HG03565 (cell line): ENCODE data around the gene CCL27.

Source experiments
- ATAC-seq: cut with Tn5 transposase; IDR thresholded peaks from one replicate; pipeline ENCODE4 v1.9.1; 2021; ENCODE audit warnings: mild to moderate bottlenecking, moderate library complexity; ENCODE audit not compliant: unreplicated experiment

CCL27 gene

DNA sequence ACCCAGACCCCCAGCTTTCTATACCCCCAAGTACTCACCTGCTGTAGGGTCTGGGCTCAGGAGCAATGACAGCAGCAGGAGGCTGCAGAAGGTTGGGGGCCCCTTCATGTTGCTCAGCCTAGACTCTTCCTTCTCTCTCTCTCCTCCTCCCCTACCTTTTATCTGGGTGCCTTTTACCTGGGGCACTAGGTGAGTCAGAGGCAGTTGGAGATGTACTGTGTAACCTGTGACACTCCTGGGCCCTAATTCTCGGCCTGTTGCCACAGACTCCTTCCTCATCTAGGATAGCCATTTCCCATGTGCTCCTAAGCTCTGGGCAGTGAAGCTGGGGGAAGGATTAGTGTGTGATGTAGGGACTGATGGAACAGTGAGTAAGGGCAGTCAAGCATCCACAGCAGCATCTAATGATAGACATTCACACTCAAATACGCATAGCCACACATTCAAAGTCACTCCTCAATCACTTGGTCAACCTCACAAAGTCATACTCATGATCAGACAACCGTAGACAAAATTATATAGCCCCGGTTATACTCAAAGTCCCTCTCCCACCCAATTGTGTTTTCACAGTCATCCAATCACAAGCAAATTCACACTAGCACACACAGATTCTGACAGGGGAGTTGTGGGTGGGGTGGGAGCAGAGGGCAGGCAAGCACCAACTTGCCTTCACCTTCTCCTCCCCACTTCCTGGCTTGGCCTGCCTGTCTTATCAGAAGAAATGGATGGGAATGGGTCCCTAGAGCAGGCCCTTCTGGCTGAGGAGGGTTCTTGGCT lies at the start of gene CCL27:
Gene CCL27, minus strand, starts transcription at position 132 of the 777 bp plus-strand sequence. Its CDS starts 24 bp downstream, at position 108.
- no peak for ATAC-seq

DNA sequence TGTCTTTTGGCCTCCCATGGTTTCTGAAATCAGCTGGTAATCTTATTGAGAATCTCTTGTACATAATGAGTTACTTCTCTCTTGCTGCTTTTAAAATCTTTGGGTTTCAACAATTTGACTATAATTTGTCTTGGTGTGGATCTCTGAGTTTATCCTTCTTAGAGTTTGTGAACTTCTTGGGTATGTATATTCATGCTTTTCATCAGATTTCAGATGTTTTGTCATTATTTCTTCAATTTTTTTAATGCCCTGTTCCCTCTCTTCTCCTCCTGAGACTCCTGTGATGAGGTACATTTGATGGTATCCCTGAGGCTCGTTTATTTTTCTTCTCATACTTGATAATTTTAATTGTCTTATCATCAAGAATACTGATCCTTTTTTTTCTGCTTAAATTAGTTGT lies 49.7 kb upstream of the CCL27 start:
- ATAC-seq = no peak

- no peak for ATAC-seq
Observed at GRCh38 chr9:34710023-34710422, 47.6 kb upstream of the CCL27 start, which contains the start of gene CCL21. TSS of gene CCL21 (minus strand) at chr9:34710136. CDS start at chr9:34710066, 70 bp downstream.

GRCh38 chr9:34709196-34709978 lies 46.9 kb upstream of the CCL27 start:
- no peak for ATAC-seq

DNA sequence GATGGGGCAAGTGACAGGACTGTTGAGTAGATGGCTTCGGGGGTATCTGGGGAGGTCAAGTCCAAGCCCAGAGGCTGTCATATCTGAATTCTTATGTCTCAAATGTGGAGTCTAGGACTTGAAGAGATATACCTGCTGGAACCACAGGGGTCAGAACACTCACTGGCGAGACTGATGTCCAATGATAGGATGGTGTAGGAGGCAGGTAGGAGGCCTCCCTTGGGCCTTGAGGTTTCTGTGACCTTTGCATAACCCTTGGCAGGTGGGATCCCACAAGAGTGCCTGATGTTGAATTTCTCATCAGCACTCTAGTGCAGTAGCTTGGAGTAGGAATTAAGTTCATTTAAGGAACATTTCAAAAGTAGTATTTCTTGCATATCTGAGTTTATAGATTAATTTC lies 44.7 kb upstream of the CCL27 start:
- no peak for ATAC-seq

DNA sequence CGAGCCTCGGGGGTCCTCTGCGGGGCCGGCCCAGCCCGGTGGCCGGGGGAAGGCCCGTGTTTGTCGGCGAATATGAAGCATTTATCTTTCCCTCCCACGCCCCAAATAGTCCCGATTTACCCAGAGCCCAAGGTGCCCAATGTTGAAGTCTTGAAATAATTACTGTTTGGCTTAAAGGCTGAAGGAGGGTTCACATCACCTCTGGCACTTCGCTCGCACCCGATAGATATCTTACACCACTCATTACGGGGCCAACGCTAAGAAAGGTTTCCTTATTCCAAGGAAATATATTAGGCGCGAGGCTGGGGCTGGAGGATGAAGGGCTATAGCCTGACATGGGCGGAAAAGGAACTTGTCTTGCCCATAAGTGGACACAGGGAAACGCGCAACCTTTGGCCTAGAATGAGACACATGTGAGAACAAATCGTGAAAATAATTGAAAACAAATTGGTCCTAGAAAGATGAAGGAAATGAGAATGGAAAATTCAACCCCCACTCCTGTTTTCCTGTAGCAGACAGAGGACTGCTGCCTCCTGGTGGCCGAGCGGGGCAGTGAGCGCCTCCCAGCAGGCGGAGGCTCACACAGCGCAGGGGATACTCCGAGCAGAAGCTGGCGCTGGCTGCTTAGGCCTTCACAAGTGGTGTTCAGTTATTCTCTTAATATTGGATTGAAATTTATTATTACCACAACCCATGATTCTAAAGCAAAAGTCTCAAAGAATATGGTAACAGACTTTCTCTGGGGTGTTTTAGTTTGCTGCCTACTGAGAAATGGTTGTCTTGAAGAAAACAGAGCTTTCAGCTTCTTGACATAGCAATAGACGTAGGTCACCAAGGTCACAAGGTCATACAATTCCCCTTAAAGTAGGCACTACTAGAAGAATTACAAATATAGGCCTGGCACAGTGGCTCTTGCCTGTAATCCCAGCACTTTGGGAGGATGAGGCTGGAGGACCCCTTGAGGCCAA lies 39.6 kb upstream of the CCL27 start:
- peak; percentile 65 for ATAC-seq

GRCh38 chr9:34701023-34701768 lies 38.7 kb upstream of the CCL27 start:
- no peak for ATAC-seq

DNA sequence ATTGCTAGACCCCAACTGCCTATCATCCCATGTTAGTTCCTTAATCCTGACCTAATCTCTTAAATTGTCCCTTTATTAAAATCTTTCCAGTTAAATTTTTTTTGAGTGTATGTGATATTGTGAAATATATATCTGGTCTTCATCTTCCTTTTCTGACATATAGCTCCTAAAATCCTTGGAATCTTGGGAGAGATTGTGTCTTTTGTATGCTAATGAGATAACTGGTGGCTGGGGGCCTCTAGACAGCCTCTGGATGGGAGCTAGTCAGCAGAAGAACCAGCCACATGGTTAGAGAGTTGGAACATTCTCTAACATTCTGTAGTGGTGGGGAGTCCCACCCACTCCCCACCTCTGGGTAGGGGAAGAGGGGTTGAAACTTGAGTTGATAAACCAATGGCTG lies 32.4 kb upstream of the CCL27 start:
- ATAC-seq = no peak

- no peak for ATAC-seq
Observed at GRCh38 chr9:34693560-34693959, 31.1 kb upstream of the CCL27 start.

DNA sequence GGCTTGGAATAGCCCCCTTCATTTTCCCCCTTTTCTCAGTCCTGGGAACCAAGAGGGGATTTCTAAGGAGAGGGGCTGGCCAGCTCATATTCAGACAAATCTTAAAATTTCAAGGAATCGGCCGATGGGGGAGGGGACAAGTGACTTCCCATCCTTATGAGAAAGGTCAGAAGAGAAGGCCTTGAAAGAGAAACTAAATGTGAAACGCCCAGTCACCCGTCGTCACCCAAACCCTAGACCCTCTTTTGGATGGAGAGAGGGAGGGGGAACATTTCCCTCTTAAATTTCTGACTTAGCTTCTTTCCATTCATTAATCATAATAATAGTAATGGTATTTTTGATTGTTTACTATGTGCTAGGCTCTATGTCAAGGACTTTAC lies 29.5 kb upstream of the CCL27 start:
- no peak for ATAC-seq

DNA sequence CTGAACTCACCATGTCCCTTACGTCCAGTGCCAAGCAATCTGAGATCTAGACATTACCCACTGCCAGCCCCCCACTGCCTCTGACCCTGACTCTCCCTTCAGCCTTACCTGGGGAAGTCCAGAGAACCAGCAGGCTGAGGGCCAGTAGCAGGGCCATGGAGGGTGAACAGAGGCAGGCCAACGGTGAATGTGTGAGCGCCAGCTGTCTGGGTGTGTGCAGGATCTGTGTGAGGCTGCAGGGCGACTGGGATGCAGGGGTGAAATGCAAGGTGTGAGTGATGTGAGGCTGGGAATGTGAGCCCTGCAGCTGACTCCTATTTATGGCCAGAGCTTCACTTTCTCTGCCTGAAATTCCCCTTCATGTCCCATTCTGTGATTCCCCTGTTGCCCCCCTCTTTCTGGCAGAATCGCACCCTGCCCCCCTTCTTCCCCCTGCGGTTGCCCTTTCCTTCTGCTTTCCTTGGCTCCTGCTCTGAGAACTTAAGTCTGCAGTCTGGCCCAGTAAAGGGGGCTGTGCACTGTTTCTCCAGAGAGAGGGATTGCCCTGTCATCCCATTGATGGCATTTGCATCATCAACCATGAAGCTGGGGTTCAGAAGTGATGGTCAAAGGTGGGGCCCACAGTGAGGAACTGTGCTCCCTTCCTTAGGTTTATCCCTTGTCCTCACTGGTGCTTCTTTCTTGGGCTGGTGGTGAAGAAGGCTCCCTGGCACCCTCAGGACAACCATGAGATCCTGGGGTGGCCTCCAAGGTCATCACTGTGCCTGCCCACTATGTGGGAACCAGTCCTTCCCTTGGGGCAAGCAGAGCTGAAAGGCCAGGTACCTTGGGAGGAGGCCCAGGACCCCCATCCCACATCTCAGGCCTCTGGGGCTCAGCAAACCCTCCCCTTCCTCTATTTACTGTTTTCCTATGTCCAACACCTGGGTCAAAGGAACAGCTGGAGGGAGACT lies 28.8 kb upstream of the CCL27 start, which contains the start of gene CCL19:
Gene CCL19, minus strand, starts transcription at position 294 of the 953 bp plus-strand sequence. Its CDS starts 137 bp downstream, at position 157.
- ATAC-seq = no peak

DNA sequence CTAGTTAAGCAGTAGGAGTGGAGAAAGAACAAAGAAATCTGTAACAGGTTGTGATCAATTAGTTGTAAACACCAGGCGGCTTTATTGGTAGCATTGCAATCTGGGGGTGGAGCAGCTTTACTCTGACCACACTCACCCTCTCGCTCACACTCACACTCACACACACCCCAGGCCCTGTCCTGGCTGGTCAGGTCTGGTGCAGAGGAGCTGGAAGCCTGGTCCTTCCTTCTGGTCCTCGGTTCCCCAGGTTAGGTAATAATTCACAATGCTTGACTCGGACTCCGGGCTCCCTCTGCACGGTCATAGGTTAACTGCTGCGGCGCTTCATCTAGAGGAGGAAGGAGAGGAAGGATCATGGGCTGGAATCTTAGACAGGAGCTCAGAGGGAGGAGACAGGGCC lies 27.1 kb upstream of the CCL27 start:
- ATAC-seq = no peak

DNA sequence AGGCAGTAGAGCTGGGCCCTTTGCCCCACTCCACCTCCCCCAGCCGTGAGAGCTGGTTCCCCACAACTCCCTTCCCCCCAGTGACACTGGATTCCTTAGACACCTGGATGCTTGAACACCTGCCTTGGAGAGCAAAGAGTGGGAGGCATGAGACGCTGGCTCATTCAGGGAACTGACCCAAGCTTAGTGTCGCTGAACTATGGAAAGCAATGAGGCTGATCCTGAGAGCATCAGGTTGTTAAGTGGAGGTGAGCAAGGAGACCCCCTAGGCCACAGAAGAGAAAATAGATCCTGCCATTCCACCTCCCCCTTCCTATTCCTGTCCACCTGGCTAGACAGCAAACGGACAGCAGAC lies 26.6 kb upstream of the CCL27 start:
- no peak for ATAC-seq

- no peak for ATAC-seq
Observed at GRCh38 chr9:34688329-34689115, 26.1 kb upstream of the CCL27 start.

- ATAC-seq = no peak
Observed at GRCh38 chr9:34687276-34688030, 25.0 kb upstream of the CCL27 start.

DNA sequence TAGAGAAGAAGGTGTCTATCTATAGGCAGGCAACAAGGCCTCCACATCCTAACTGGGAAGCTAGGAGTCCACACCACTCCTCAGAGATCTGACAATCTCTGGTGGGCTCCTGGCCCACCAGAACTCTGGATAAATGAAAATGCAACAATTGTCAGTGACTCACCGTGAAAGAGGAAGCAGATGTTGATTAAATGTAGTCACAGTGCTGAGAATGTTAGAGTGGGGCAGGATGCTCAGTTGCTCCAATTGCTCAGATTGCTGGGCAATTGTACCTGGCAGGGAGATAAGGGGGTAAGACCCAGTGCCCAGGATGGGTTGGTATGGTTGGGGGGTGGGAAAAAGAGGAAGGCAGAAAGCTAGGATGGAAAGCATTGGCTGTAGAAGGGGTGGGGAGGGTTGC lies 24.3 kb upstream of the CCL27 start:
- no peak for ATAC-seq

- no peak for ATAC-seq
Observed at GRCh38 chr9:34686231-34686630, 23.8 kb upstream of the CCL27 start.

GRCh38 chr9:34685591-34685990 lies 23.1 kb upstream of the CCL27 start:
- ATAC-seq = no peak
